Kidney (tissue), 14 donors: ENCODE data around the gene NPEPPS. TPM values are rescaled to one million over a fixed set of nuclear protein-coding genes. Genes with fewer than 3 reads are reported as not detected.

Experiments used
- DNase-seq, 5 donors: peaks; one replicate each; pipeline ENCODE4 v3.0.0-alpha.2; 2013 to 2020
- FAIRE-seq: peaks from 2 replicates; lab custom pipeline; 2012; peaks lifted over from hg19 to GRCh38; lab: Jason Lieb, UNC
- H3K27ac ChIP-seq, 2 donors: one replicate each; pipeline ENCODE4 v1.7.0; 2013; ENCODE audit warnings: low read depth in 2 of 2, low read length in 2 of 2, inconsistent platforms in 1 of 2
- H3K27me3 ChIP-seq: one replicate; pipeline ENCODE4 v1.7.1; 2013; ENCODE audit warnings: low read length, inconsistent platforms; ENCODE audit not compliant: control insufficient read depth, insufficient read depth
- H3K36me3 ChIP-seq, 3 donors: one replicate each; pipeline versions ENCODE4 v1.7.0 to v1.7.1; 2013; ENCODE audit warnings: low read length in 3 of 3, control low read depth in 1 of 3, inconsistent platforms in 1 of 3; ENCODE audit not compliant: insufficient read depth in 3 of 3, control insufficient read depth in 2 of 3
- H3K4me1 ChIP-seq, 3 donors: one replicate each; pipeline versions ENCODE4 v1.7.0 to v1.7.1; 2013; ENCODE audit warnings: low read length in 3 of 3, inconsistent platforms in 1 of 3, low read depth in 1 of 3; ENCODE audit not compliant: control insufficient read depth in 2 of 3, insufficient read depth in 2 of 3
- H3K4me3 ChIP-seq, 3 donors: one replicate each; pipeline versions ENCODE4 v1.7.0 to v1.8.1; 2013; ENCODE audit warnings: low read length in 3 of 3, control low read depth in 1 of 3, inconsistent platforms in 1 of 3
- H3K9ac ChIP-seq, 3 donors: one replicate each; pipeline versions ENCODE4 v1.7.0 to v1.7.1; 2013; ENCODE audit warnings: low read length in 3 of 3, control low read depth in 1 of 3, inconsistent platforms in 1 of 3
- H3K9me3 ChIP-seq, 3 donors: one replicate each; pipeline versions ENCODE4 v1.7.0 to v1.7.1; 2013; ENCODE audit warnings: low read length in 3 of 3, control low read depth in 1 of 3, inconsistent platforms in 1 of 3; ENCODE audit not compliant: control insufficient read depth in 2 of 3, insufficient read depth in 1 of 3
- CTCF ChIP-seq: IDR thresholded peaks from 3 replicates; pipeline ENCODE4 v1.5.1; 2012; ENCODE audit warnings: mild to moderate bottlenecking, moderate library complexity, borderline replicate concordance; ENCODE audit not compliant: insufficient read depth; ENCODE audit errors: extremely low read depth
- intact Hi-C: fragments of 100-400 bp; cut with DNase I; formaldehyde crosslinking; loops from one replicate; pipeline ENCODE4 v1.11.1; 2022
- polyA plus RNA-seq: library from polyadenylated mRNA; stranded (reverse); fragments of 350-450 nt; fragmentation: Illumina TruSeq; extraction: RNeasy Lipid Tissue Mini Kit (QIAGEN cat#74804); gene quantifications from one replicate; pipeline ENCODE4 v1.2.3, GENCODE V29; 2014; ENCODE audit warnings: low read depth, low replicate concordance; ENCODE audit not compliant: insufficient read depth
- total RNA-seq: library from RNA; stranded (reverse); fragmentation: NEBNext Ultra II Directional; extraction: Animal tissue kit (Norgen Biotek cat#: 25700); gene quantifications from one replicate; pipeline ENCODE4 v1.2.1, GENCODE V29; 2021
- donor health status: control.
- donor health status: control.
- donor health status: control.
- donor health status: control.
- donor health status: control.
- donor health status: DM: yes; HTN: yes; CAD: no.
- donor health status: Normal renal cell carcinoma (clear cell type).

NPEPPS gene
- total and polyA plus RNA-seq, 2 donors from 2014 or later = 27.6 to 131 TPM

- DNase-seq (no peak), FAIRE-seq (no peak)
- intact Hi-C loops = no loop called here
- TF ChIP-seq CTCF = no peak
- H3K4me1 ChIP-seq = peaks cover 0 to 3% (median 0%) of the 10 kb centered on the region in 3 donors
- no peak overlapping the region for H3K9ac ChIP-seq
- no peak overlapping the region for H3K27ac ChIP-seq
- H3K9me3 ChIP-seq = no peaks in the 10 kb centered on the region
- peaks cover 5 to 29% (median 24%) of the 10 kb centered on the region in 3 donors for H3K36me3 ChIP-seq
- no peaks in the 10 kb centered on the region for H3K27me3 ChIP-seq
- H3K4me3 ChIP-seq = no peak overlapping the region
Observed at GRCh38 chr17:47622180-47622549, 91.3 kb downstream of the NPEPPS start.

GRCh38 chr17:47624727-47625068, 93.8 kb downstream of the NPEPPS start:
- no peak overlapping the region for H3K27ac ChIP-seq
- intact Hi-C loops = no loop called here
- no peak for DNase-seq
- peaks cover 0 to 13% (median 12%) of the 10 kb centered on the region in 3 donors for H3K36me3 ChIP-seq
- H3K9me3 ChIP-seq = no peaks in the 10 kb centered on the region
- H3K27me3 ChIP-seq = no peaks in the 10 kb centered on the region
- H3K4me3 ChIP-seq = no peak overlapping the region
- TF ChIP-seq CTCF = no peak
- FAIRE-seq = no peak
- no peak overlapping the region for H3K9ac ChIP-seq
- peaks cover 0 to 3% (median 0%) of the 10 kb centered on the region in 3 donors for H3K4me1 ChIP-seq

- H3K27me3 ChIP-seq = no peaks in the 10 kb centered on the region
- intact Hi-C loops = no loop called here
- no peak overlapping the region for H3K9ac ChIP-seq
- TF ChIP-seq CTCF = no peak
- no peaks in the 10 kb centered on the region for H3K9me3 ChIP-seq
- H3K4me1 ChIP-seq = no peaks in the 10 kb centered on the region
- no peak for FAIRE-seq
- H3K36me3 ChIP-seq = peaks cover 0 to 9% (median 4%) of the 10 kb centered on the region in 3 donors
- no peak overlapping the region for H3K4me3 ChIP-seq
- DNase-seq = no peak
- H3K27ac ChIP-seq = no peak overlapping the region
Observed at GRCh38 chr17:47628014-47628566, 97.2 kb downstream of the NPEPPS start.

GRCh38 chr17:47629826-47630225, 98.9 kb downstream of the NPEPPS start:
- peak in 2 of 5 donors; percentile 11 to 24 for DNase-seq
- no peak for TF ChIP-seq CTCF
- Histone ChIP-seq H3K27ac (no peak overlapping the region), H3K4me1 (no peaks in the 10 kb centered on the region), H3K4me3 (no peak overlapping the region), H3K36me3 (peaks cover 0 to 5% (median 3%) of the 10 kb centered on the region in 3 donors), H3K27me3 (no peaks in the 10 kb centered on the region), H3K9me3 (no peaks in the 10 kb centered on the region), H3K9ac (no peak overlapping the region)
- intact Hi-C loops = no loop called here
- no peak for FAIRE-seq
